AG09319 (cell line): ENCODE measurements around the gene TINAGL1.

Source experiments
- DNase-seq: peaks from one replicate; pipeline ENCODE4 v3.0.0-alpha.2; 2010; ENCODE audit warnings: low read depth; ENCODE audit errors: extremely low read depth
- CTCF ChIP-seq: IDR thresholded peaks from 2 replicates; pipeline ENCODE4 v1.5.1; 2011; ENCODE audit warnings: low read depth, mild to moderate bottlenecking, inconsistent platforms, low read length, moderate library complexity

The TINAGL1 gene

GRCh38 chr1:31580891-31581603, 4.7 kb downstream of the TINAGL1 start:
- DNase-seq, result no peak
- no peak for TF ChIP-seq CTCF

DNA sequence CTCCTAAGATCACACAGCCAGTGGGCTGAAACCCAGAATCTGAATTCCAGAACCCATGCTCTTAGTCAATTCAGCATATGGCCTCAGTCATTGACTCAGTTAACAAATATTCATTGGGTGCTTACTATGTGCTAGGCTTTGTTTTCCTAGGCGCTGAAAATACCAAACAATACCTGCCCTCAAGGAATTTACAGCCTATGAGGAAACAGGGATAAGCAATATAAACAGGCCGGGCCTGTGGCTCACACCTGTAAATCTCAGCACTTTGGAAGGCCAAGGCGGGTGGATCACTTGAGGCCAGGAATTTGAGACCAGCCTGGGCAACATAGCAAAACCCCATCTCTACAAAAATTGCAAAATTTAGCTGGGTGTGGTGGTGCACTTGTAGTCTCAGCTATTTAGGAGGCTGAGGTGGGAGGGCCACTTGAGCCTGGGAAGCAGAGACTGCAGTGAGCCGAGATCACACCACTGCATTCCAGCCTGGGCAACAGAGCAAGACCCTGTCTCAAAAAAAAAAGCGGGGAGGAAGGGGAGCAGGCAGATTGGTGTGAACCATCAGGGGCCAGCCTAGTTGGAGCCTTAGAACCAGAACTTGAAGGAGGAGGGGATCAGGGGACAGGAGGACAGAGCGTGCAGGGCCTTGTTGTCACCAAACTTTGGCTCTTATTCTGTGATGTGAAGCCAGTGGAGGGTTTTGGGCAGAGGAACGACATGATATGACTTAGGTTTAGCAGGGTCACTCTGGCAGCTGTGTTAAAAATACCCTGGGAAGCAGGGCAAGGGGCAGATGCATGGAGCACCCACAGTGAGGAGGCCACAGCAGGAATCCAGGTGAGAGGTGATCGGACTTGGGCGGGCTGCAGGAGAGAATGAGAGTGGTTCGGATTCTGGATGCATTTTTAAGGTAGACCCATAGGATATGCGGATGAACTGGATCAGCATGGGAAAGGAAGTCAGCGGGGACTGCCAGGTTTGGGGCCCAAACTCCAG, 5.8 kb downstream of the TINAGL1 start:
- no peak for DNase-seq

DNA sequence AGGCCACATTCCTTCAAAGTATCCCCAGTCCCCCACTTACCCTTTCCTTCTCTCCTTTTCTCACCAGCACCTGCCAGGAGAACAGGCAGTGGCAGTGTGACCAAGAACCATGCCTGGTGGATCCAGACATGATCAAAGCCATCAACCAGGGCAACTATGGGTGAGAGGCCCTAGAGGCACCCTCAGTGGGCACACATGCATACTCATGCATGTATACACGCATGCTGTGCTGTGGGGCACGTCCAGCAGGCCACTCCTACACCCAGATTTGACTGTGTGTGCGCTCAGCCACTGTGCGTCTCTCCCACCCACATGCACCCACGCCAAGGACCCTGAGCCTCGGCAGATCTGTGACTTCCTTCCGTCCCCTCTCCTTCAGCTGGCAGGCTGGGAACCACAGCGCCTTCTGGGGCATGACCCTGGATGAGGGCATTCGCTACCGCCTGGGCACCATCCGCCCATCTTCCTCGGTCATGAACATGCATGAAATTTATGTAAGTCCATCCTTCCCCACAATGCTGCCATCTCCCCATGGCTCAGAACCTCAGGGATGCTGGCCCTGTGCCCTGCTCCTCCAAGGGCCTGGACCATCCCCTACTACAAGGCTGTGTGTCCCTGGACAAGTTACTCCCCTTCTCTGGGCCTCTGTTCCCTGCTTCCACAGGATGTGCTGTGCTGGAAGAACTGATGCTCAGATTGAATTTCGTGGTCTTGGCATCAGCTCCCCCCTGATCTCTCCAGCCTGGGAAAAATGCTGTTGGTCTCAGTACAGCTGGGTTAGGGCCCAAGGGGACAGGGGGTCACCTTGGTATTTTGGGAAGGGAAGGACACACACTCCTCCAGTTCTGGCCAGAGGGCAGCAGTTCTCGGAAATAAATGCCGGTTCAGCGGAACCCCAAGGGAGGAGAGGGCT, 7.0 kb downstream of the TINAGL1 start:
- no peak for DNase-seq
- TF ChIP-seq CTCF, result no peak

More for the DNA sequence above, 5.8 kb downstream of the TINAGL1 start:
- TF ChIP-seq CTCF, result no peak

DNA sequence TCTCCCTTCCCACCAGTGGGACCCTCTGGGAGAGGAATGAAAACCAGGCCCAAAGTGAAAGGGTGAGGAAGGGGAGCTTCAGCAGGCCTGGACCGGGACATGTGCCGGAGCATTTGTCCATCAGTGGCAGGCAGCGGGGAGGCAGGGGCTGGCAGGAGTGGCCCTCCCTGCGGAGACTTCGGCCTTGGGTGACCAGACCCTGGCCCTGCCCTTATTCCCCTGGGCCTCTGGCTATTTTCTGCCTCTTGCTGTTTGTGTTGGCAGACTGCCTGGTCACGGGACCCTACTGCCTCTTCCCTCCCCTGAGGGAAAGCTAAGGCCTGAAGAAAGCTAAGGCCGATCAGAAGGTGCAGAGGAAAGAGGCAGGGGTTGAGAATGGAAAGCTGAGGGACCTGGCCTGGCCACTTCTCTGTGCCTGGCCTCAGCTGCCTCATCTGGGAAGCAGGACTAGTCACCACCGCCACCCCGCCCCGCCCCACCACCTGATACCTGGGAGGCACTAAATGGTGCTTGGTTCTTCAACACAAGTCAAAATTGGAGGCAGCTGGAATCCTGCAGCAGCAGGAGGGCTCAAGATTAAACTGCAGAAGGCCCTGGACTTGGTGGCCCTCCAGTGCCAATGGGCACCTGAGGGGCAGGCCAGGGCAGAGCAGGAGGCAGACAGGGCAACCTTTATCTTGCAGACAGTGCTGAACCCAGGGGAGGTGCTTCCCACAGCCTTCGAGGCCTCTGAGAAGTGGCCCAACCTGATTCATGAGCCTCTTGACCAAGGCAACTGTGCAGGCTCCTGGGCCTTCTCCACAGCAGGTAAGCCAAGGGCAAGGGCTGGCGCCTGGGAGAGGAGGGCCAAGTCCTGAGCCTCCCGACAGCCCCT, 7.9 kb downstream of the TINAGL1 start:
- DNase-seq, result no peak
- TF ChIP-seq CTCF, result no peak

DNA sequence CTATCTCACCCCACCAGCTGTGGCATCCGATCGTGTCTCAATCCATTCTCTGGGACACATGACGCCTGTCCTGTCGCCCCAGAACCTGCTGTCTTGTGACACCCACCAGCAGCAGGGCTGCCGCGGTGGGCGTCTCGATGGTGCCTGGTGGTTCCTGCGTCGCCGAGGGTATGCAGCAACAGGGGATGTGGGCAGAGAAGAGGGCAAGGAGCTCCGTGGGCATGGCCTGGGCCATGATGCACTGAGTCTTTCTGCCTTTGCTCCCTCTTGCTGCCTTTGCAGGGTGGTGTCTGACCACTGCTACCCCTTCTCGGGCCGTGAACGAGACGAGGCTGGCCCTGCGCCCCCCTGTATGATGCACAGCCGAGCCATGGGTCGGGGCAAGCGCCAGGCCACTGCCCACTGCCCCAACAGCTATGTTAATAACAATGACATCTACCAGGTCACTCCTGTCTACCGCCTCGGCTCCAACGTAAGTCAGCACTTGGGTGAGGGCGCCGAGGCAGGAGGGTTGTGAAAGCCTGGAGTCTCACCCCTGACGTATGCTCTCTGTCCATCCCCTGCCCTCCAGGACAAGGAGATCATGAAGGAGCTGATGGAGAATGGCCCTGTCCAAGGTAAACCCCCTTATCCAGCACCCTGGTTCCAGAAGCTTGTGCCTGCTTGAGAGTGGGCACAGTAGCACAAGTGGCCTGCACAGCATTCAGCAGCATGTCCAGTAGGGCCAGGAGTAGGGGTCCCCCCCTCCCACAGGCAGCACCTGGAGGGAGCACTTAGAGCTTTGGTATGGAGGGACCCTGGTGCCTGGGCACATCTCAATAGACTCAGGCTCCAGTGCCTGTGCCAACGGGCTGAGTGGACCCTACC, 8.8 kb downstream of the TINAGL1 start:
- no peak for TF ChIP-seq CTCF
- DNase-seq, result no peak
